HG03175 (cell line): ENCODE data around the gene CTTNBP2.

Experiments used
- ATAC-seq: cut with Tn5 transposase; IDR thresholded peaks from one replicate; pipeline ENCODE4 v1.9.1; 2021; ENCODE audit warnings: mild to moderate bottlenecking, moderate library complexity; ENCODE audit not compliant: unreplicated experiment

CTTNBP2 gene

GRCh38 chr7:117666689-117667088, 206.6 kb downstream of the CTTNBP2 start:
- no peak for ATAC-seq

- no peak for ATAC-seq
Observed at GRCh38 chr7:117666031-117666430, 207.2 kb downstream of the CTTNBP2 start.

- no peak for ATAC-seq
Observed at GRCh38 chr7:117665368-117665767, 207.9 kb downstream of the CTTNBP2 start.

- ATAC-seq = no peak
Observed at GRCh38 chr7:117664047-117664446, 209.2 kb downstream of the CTTNBP2 start.

GRCh38 chr7:117661328-117661727, 211.9 kb downstream of the CTTNBP2 start:
- no peak for ATAC-seq
